ENCODE results near the gene PKNOX2. TPM values are rescaled to one million over a fixed set of nuclear protein-coding genes. Genes with fewer than 3 reads are reported as not detected.

PKNOX2 gene
- total and polyA plus RNA-seq, 4 donors, result 3.1 to 10.6 (median 7.9) TPM

GRCh38 chr11:125382822-125383221, 218.3 kb downstream of the PKNOX2 start:
- WGBS, 2 donors, result 77 to 81% methylated on average over 8 of the region's 8 CpGs
- no peak overlapping the region for H3K27ac ChIP-seq (ENCODE audit: low read depth in 1 of 2, low read length in 1 of 2)
- no peak for TF ChIP-seq CTCF (IDR thresholded peaks at IDR 0.05; ENCODE audit: control extremely low read depth, extremely low read depth)
- peaks cover 0 to 5% (median 0%) of the 10 kb centered on the region in 4 donors for H3K36me3 ChIP-seq (ENCODE audit: control insufficient read depth in 4 of 4, insufficient read depth in 4 of 4, low read length in 4 of 4)
- ATAC-seq (ENCODE audit: insufficient read depth, low FRiP score) (no peak), DNase-seq (no peak)
- peaks cover 0 to 21% (median 2%) of the 10 kb centered on the region in 5 donors for H3K4me1 ChIP-seq (ENCODE audit: control insufficient read depth in 5 of 5, insufficient read depth in 5 of 5, low read length in 5 of 5)
- no peaks in the 10 kb centered on the region for H3K9me3 ChIP-seq (ENCODE audit: control insufficient read depth in 4 of 4, insufficient read depth in 3 of 4, low read length in 3 of 4)
- H3K4me3 ChIP-seq, result no peak overlapping the region
- no peak overlapping the region for H3K9ac ChIP-seq (ENCODE audit: insufficient read depth in 1 of 2, low read length in 2 of 2)
- no peaks in the 10 kb centered on the region for H3K27me3 ChIP-seq (ENCODE audit: control insufficient read depth in 3 of 3, insufficient read depth in 3 of 3, low read length in 2 of 3)

- Histone ChIP-seq H3K27me3 (ENCODE audit: control insufficient read depth in 3 of 3, insufficient read depth in 3 of 3, low read length in 2 of 3) (no peaks in the 10 kb centered on the region), H3K4me1 (ENCODE audit: control insufficient read depth in 5 of 5, insufficient read depth in 5 of 5, low read length in 5 of 5) (peaks cover 0 to 21% (median 3%) of the 10 kb centered on the region in 5 donors)
- WGBS, 2 donors, result 77 to 78% methylated on average over 4 of the region's 4 CpGs
These were observed 220.3 kb downstream of the PKNOX2 start for GRCh38 chr11:125384825-125385224.

GRCh38 chr11:125387901-125388300, 223.3 kb downstream of the PKNOX2 start:
- H3K9me3 ChIP-seq (ENCODE audit: control insufficient read depth in 4 of 4, insufficient read depth in 3 of 4, low read length in 3 of 4), result no peaks in the 10 kb centered on the region
- H3K4me1 ChIP-seq (ENCODE audit: control insufficient read depth in 5 of 5, insufficient read depth in 5 of 5, low read length in 5 of 5), result peaks cover 4 to 31% (median 9%) of the 10 kb centered on the region in 5 donors
- DNase-seq, result no peak
- H3K4me3 ChIP-seq, result no peak overlapping the region
- H3K27me3 ChIP-seq (ENCODE audit: control insufficient read depth in 3 of 3, insufficient read depth in 3 of 3, low read length in 2 of 3), result no peaks in the 10 kb centered on the region
- no peak for TF ChIP-seq CTCF (IDR thresholded peaks at IDR 0.05; ENCODE audit: control extremely low read depth, extremely low read depth)
- no peak overlapping the region for H3K27ac ChIP-seq (ENCODE audit: low read depth in 1 of 2, low read length in 1 of 2)
- 90% methylated on average over 9 of the region's 9 CpGs for WGBS, 2 donors
- no peak for ATAC-seq (ENCODE audit: insufficient read depth, low FRiP score)
- H3K9ac ChIP-seq (ENCODE audit: insufficient read depth in 1 of 2, low read length in 2 of 2), result no peak overlapping the region
- peaks cover 0 to 5% (median 0%) of the 10 kb centered on the region in 4 donors for H3K36me3 ChIP-seq (ENCODE audit: control insufficient read depth in 4 of 4, insufficient read depth in 4 of 4, low read length in 4 of 4)

More at GRCh38 chr11:125384825-125385224, 220.3 kb downstream of the PKNOX2 start:
- peaks cover 0 to 5% (median 0%) of the 10 kb centered on the region in 4 donors for H3K36me3 ChIP-seq (ENCODE audit: control insufficient read depth in 4 of 4, insufficient read depth in 4 of 4, low read length in 4 of 4)
- no peak for ATAC-seq (ENCODE audit: insufficient read depth, low FRiP score)
- no peak for TF ChIP-seq CTCF (IDR thresholded peaks at IDR 0.05; ENCODE audit: control extremely low read depth, extremely low read depth)
- no peak overlapping the region for H3K27ac ChIP-seq (ENCODE audit: low read depth in 1 of 2, low read length in 1 of 2)
- no peaks in the 10 kb centered on the region for H3K9me3 ChIP-seq (ENCODE audit: control insufficient read depth in 4 of 4, insufficient read depth in 3 of 4, low read length in 3 of 4)
- H3K9ac ChIP-seq (ENCODE audit: insufficient read depth in 1 of 2, low read length in 2 of 2), result no peak overlapping the region
- H3K4me3 ChIP-seq, result no peak overlapping the region
- DNase-seq, result no peak

GRCh38 chr11:125388611-125389010, 224.1 kb downstream of the PKNOX2 start:
- Histone ChIP-seq H3K9me3 (ENCODE audit: control insufficient read depth in 4 of 4, insufficient read depth in 3 of 4, low read length in 3 of 4) (no peaks in the 10 kb centered on the region), H3K27ac (ENCODE audit: low read depth in 1 of 2, low read length in 1 of 2) (no peak overlapping the region), H3K4me3 (no peak overlapping the region), H3K9ac (ENCODE audit: insufficient read depth in 1 of 2, low read length in 2 of 2) (no peak overlapping the region), H3K4me1 (ENCODE audit: control insufficient read depth in 5 of 5, insufficient read depth in 5 of 5, low read length in 5 of 5) (peaks cover 4 to 30% (median 9%) of the 10 kb centered on the region in 5 donors), H3K36me3 (ENCODE audit: control insufficient read depth in 4 of 4, insufficient read depth in 4 of 4, low read length in 4 of 4) (peaks cover 0 to 5% (median 0%) of the 10 kb centered on the region in 4 donors), H3K27me3 (ENCODE audit: control insufficient read depth in 3 of 3, insufficient read depth in 3 of 3, low read length in 2 of 3) (no peaks in the 10 kb centered on the region)
- DNase-seq, result no peak
- 92 to 95% methylated on average over 7 of the region's 7 CpGs for WGBS, 2 donors
- TF ChIP-seq CTCF (IDR thresholded peaks at IDR 0.05; ENCODE audit: control extremely low read depth, extremely low read depth), result no peak
- ATAC-seq (ENCODE audit: insufficient read depth, low FRiP score), result no peak

Measured in lung (tissue), 12 donors.